ENCODE measurements around the gene ALPK3. TPM values are rescaled to one million over a fixed set of nuclear protein-coding genes. Genes with fewer than 3 reads are reported as not detected.

ALPK3 gene
- polyA plus RNA-seq, 1 donor from 2014 or later: not detected

DNA sequence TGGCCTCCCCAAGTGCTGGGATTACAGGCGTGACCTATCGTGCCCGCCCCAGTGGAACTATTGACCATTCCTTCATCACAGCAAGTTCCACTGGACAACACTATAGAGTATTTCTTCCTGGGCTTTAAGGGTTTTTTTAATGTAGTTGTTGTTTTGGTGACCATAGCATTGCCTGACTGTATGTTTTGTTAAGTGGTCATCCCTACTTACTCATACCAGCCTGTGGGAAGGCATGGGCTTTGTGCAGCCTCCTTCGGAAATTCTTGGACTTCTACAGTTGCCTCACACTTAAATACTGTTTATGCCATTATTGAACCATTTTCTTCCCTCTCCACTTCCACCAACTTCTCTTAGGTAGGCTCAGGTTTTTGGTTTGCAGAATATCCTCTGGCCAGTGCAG, 19.9 kb upstream of the ALPK3 start (continued):
- TF ChIP-seq, protein P1, sequence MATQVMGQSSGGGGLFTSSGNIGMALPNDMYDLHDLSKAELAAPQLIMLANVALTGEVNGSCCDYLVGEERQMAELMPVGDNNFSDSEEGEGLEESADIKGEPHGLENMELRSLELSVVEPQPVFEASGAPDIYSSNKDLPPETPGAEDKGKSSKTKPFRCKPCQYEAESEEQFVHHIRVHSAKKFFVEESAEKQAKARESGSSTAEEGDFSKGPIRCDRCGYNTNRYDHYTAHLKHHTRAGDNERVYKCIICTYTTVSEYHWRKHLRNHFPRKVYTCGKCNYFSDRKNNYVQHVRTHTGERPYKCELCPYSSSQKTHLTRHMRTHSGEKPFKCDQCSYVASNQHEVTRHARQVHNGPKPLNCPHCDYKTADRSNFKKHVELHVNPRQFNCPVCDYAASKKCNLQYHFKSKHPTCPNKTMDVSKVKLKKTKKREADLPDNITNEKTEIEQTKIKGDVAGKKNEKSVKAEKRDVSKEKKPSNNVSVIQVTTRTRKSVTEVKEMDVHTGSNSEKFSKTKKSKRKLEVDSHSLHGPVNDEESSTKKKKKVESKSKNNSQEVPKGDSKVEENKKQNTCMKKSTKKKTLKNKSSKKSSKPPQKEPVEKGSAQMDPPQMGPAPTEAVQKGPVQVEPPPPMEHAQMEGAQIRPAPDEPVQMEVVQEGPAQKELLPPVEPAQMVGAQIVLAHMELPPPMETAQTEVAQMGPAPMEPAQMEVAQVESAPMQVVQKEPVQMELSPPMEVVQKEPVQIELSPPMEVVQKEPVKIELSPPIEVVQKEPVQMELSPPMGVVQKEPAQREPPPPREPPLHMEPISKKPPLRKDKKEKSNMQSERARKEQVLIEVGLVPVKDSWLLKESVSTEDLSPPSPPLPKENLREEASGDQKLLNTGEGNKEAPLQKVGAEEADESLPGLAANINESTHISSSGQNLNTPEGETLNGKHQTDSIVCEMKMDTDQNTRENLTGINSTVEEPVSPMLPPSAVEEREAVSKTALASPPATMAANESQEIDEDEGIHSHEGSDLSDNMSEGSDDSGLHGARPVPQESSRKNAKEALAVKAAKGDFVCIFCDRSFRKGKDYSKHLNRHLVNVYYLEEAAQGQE (IDR thresholded peaks at IDR 0.05; ENCODE audit: borderline replicate concordance): no peak

DNA sequence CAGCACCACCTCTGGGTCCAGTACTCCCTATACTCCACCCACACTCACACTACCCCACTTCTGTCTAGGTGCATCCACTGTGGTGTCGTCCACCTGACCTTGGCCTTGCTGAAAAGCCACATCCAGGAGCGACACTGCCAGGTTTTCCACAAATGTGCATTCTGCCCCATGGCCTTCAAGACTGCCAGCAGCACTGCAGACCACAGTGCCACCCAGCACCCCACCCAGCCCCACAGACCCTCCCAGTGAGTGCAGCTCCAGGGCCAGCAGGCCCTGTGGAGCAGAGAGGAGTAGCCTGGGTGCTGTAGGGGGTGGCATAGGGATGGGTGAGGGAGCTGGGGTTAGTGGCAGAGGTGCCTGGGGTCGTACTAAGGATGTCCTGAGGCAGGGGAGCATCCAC, 19.4 kb upstream of the ALPK3 start:
- TF ChIP-seq EZH2 (IDR thresholded peaks at IDR 0.05; ENCODE audit: borderline replicate concordance, insufficient read depth, low read length, poor library complexity, severe bottlenecking): no peak
- TF ChIP-seq POLR2AphosphoS5 (IDR thresholded peaks at IDR 0.05): no peak
- no peak for TF ChIP-seq RAD21 (conservative IDR thresholded peaks at IDR 0.05)
- TF ChIP-seq, protein P1 (IDR thresholded peaks at IDR 0.05; ENCODE audit: borderline replicate concordance): no peak
- TF ChIP-seq, protein P2, sequence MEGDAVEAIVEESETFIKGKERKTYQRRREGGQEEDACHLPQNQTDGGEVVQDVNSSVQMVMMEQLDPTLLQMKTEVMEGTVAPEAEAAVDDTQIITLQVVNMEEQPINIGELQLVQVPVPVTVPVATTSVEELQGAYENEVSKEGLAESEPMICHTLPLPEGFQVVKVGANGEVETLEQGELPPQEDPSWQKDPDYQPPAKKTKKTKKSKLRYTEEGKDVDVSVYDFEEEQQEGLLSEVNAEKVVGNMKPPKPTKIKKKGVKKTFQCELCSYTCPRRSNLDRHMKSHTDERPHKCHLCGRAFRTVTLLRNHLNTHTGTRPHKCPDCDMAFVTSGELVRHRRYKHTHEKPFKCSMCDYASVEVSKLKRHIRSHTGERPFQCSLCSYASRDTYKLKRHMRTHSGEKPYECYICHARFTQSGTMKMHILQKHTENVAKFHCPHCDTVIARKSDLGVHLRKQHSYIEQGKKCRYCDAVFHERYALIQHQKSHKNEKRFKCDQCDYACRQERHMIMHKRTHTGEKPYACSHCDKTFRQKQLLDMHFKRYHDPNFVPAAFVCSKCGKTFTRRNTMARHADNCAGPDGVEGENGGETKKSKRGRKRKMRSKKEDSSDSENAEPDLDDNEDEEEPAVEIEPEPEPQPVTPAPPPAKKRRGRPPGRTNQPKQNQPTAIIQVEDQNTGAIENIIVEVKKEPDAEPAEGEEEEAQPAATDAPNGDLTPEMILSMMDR (IDR thresholded peaks at IDR 0.05; ENCODE audit: poor library complexity, severe bottlenecking): no peak
- TF ChIP-seq SMC3 (conservative IDR thresholded peaks at IDR 0.05; ENCODE audit: poor library complexity): no peak
- no peak for TF ChIP-seq TAF1 (IDR thresholded peaks at IDR 0.05; ENCODE audit: low read depth)
- no peaks in the 10 kb centered on the region for H4K20me1 ChIP-seq (ENCODE audit: insufficient read depth)
- no peak overlapping the region for H2AFZ ChIP-seq (ENCODE audit: low read depth, low read length)
- H3K9ac ChIP-seq (ENCODE audit: low read length): no peak overlapping the region
- H3F3A ChIP-seq (ENCODE audit: insufficient read depth, low read length, poor library complexity, severe bottlenecking): no peaks in the 10 kb centered on the region
- no peaks in the 10 kb centered on the region for H3K27me3 ChIP-seq (ENCODE audit: insufficient read depth, low read depth, low read length)
- no peaks in the 10 kb centered on the region for H3K79me2 ChIP-seq (replicated peaks; ENCODE audit: insufficient read depth, low read length)
- H3K4me2 ChIP-seq (ENCODE audit: low read length): no peak overlapping the region
- H3K4me3 ChIP-seq (ENCODE audit: low read length): no peak overlapping the region
- H3K36me3 ChIP-seq (ENCODE audit: insufficient read depth, low read length): peaks cover 10% of the 10 kb centered on the region
- no peaks in the 10 kb centered on the region for H3K9me3 ChIP-seq (ENCODE audit: low read length)
- no peaks in the 10 kb centered on the region for H3K9me2 ChIP-seq (ENCODE audit: insufficient read depth, low read length)
- H3K27ac ChIP-seq (ENCODE audit: low read length): no peak overlapping the region

DNA sequence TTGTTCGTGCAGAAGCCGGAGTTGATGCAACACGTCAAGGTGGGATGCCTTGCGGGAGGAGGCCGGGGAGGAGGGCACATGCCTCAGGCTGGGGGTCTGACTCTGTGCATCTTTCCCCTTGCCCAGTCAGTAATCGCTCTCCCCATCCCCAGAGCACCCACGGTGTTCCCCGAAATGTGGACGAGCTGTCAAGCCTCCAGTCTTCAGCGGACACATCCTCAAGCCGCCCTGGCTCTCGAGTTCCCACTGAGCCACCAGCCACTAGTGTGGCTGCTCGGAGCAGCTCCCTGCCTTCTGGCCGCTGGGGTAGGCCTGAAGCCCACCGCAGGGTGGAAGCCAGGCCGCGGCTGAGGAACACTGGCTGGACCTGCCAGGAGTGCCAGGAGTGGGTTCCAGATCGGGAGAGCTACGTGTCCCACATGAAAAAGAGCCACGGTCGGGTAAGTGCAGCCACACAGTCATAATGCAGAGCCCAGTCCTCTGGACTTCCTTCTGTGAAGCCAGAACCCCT, 18.7 kb upstream of the ALPK3 start:
- H3K9me2 ChIP-seq (ENCODE audit: insufficient read depth, low read length): no peaks in the 10 kb centered on the region
- H4K20me1 ChIP-seq (ENCODE audit: insufficient read depth): no peaks in the 10 kb centered on the region
- no peaks in the 10 kb centered on the region for H3K27me3 ChIP-seq (ENCODE audit: insufficient read depth, low read depth, low read length)
- no peak overlapping the region for H3K4me3 ChIP-seq (ENCODE audit: low read length)
- no peak overlapping the region for H3K4me2 ChIP-seq (ENCODE audit: low read length)
- H3F3A ChIP-seq (ENCODE audit: insufficient read depth, low read length, poor library complexity, severe bottlenecking): no peaks in the 10 kb centered on the region
- no peak overlapping the region for H2AFZ ChIP-seq (ENCODE audit: low read depth, low read length)
- no peak overlapping the region for H3K27ac ChIP-seq (ENCODE audit: low read length)
- no peak overlapping the region for H3K9ac ChIP-seq (ENCODE audit: low read length)
- peaks cover 10% of the 10 kb centered on the region for H3K36me3 ChIP-seq (ENCODE audit: insufficient read depth, low read length)
- H3K79me2 ChIP-seq (replicated peaks; ENCODE audit: insufficient read depth, low read length): no peaks in the 10 kb centered on the region
- H3K9me3 ChIP-seq (ENCODE audit: low read length): no peaks in the 10 kb centered on the region
- TF ChIP-seq MXI1 (conservative IDR thresholded peaks at IDR 0.05; ENCODE audit: poor library complexity, severe bottlenecking) (no peak), EP300 (conservative IDR thresholded peaks at IDR 0.05; ENCODE audit: poor library complexity, severe bottlenecking) (no peak), EZH2 (IDR thresholded peaks at IDR 0.05; ENCODE audit: borderline replicate concordance, insufficient read depth, low read length, poor library complexity, severe bottlenecking) (no peak), SMC3 (conservative IDR thresholded peaks at IDR 0.05; ENCODE audit: poor library complexity) (no peak), POLR2AphosphoS5 (IDR thresholded peaks at IDR 0.05) (no peak), RAD21 (conservative IDR thresholded peaks at IDR 0.05) (no peak)
- TF ChIP-seq, protein P1 (IDR thresholded peaks at IDR 0.05; ENCODE audit: borderline replicate concordance): no peak
- TF ChIP-seq, protein P2 (IDR thresholded peaks at IDR 0.05; ENCODE audit: poor library complexity, severe bottlenecking): no peak
